ENCODE measurements around the gene TMC3. TPM values are rescaled to one million over a fixed set of nuclear protein-coding genes. Genes with fewer than 3 reads are reported as not detected.

TMC3 gene
- total and polyA plus RNA-seq, 2 of the 13 experiments (the other 11 are each of a cell fraction or from before 2014, with no cell fraction given): not detected

DNA sequence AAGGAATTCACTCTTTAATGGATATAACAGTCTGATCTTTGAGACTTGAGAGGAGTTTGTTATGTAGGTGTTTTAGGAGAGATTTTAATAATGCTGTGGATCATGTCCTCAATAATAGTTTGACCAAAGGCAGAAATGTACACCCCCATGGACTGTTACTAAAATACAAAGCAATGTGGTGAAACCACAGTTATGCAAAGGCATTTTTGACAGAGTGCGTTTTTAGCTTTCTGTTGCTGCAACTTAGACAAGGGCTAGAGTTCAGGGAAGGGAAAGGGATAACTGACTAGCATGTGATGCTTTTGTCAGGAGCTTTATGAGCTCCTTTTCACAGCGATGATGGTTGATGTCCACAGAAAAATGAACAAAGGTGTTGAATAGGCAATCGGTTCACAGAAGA, 46.5 kb downstream of the TMC3 start:
- Histone ChIP-seq H3K9me3 (ENCODE audit: low read length) (no peaks in the 10 kb centered on the region), H3K4me2 (ENCODE audit: low read depth, low read length) (no peak overlapping the region), H3K36me3 (replicated peaks in 1 of 2; ENCODE audit: control insufficient read depth in 1 of 2, insufficient read depth in 2 of 2, low read length in 2 of 2) (no peaks in the 10 kb centered on the region), H3K27me3 (ENCODE audit: control insufficient read depth in 1 of 2, insufficient read depth in 2 of 2, low read length in 2 of 2) (no peaks in the 10 kb centered on the region), H3K9ac (ENCODE audit: insufficient read depth, low read depth, low read length) (no peak overlapping the region), H3K4me3 (replicated peaks in 1 of 3; ENCODE audit: insufficient read depth in 1 of 3, low read depth in 2 of 3, low read length in 3 of 3) (no peak overlapping the region), H4K20me1 (ENCODE audit: insufficient read depth, low read length) (no peaks in the 10 kb centered on the region), H3K79me2 (ENCODE audit: insufficient read depth, low read length) (no peaks in the 10 kb centered on the region), H3K4me1 (ENCODE audit: insufficient read depth, low read length) (peaks cover 23% of the 10 kb centered on the region), H2AFZ (ENCODE audit: low read length) (no peak overlapping the region), H3K27ac (ENCODE audit: extremely low read length, insufficient read depth, low read length) (no peak overlapping the region)
- intact Hi-C loops (cut with micrococcal nuclease; ENCODE audit: unreplicated experiment) (no loop called here), in situ Hi-C loops (cut with HindIII; ENCODE audit: extremely low pct_ligation_motif_present, low pct_unique_long_range_greater_than_20kb) (no loop called here)
- ChIA-PET POLR2A (no interaction called here), CTCF (ENCODE audit: low intra/inter-chr PET ratio, low total read pairs) (no interaction called here)
- FAIRE-seq: no peak
- DNase-seq (ENCODE audit: low spot score): no peak
- 34% methylated on average over 3 of the region's 3 CpGs for WGBS (ENCODE audit: low lambda C conversion rate)
- ATAC-seq: no peak
- no TSS peak for BruUV-seq (replicated peaks)
- TF ChIP-seq MXD4 (CRISPR knock-in tag; IDR thresholded peaks at IDR 0.05) (no peak), ZBTB2 (CRISPR knock-in tag; IDR thresholded peaks at IDR 0.05; ENCODE audit: low read depth) (no peak), ZNF446 (CRISPR knock-in tag; IDR thresholded peaks at IDR 0.05) (no peak), ARID5B (CRISPR knock-in tag; IDR thresholded peaks at IDR 0.05) (no peak), MTERF4 (CRISPR knock-in tag; IDR thresholded peaks at IDR 0.05) (no peak), ZNF629 (CRISPR knock-in tag; conservative IDR thresholded peaks at IDR 0.05) (no peak), ZFP41 (CRISPR knock-in tag; IDR thresholded peaks at IDR 0.05; ENCODE audit: borderline replicate concordance) (no peak), ZNF609 (CRISPR knock-in tag; IDR thresholded peaks at IDR 0.05; ENCODE audit: borderline replicate concordance) (no peak), ZNF30 (CRISPR knock-in tag; IDR thresholded peaks at IDR 0.05) (no peak), ZNF207 (IDR thresholded peaks at IDR 0.05; ENCODE audit: borderline replicate concordance) (no peak), ZNF770 (CRISPR knock-in tag; IDR thresholded peaks at IDR 0.05) (no peak)

Data from HepG2 (cell line).